B cell (primary cell): ENCODE data around the gene WFIKKN2. TPM values are rescaled to one million over a fixed set of nuclear protein-coding genes. Genes with fewer than 3 reads are reported as not detected.

Experiments used
- ATAC-seq: fragments of 200-7000 bp; cut with Tn5 transposase; one replicate; pipeline ENCODE4 v1.10.0; 2021; ENCODE audit warnings: low read depth, mild to moderate bottlenecking, moderate number of reproducible peaks, moderate library complexity
- CTCF ChIA-PET: fragments of 350-600 bp; sonication (Branson Sonifier 250); formaldehyde crosslinking; loops from one replicate; lab custom pipeline; 2021; ENCODE audit warnings: antibody characterized with exemption, inconsistent platforms; lab: Charles Lee
- POLR2A ChIA-PET: fragments of 350-600 bp; sonication (Branson Sonifier 250); formaldehyde crosslinking; loops from one replicate; lab custom pipeline; 2021; ENCODE audit warnings: antibody characterized with exemption; lab: Charles Lee
- DNase-seq: peaks from one replicate; pipeline ENCODE4 v3.0.0; 2013
- H2AFZ ChIP-seq: 2 replicates; pipeline ENCODE4 v1.6.1; 2012; ENCODE audit warnings: mild to moderate bottlenecking, low read depth, low read length; ENCODE audit not compliant: insufficient read depth, poor library complexity, severe bottlenecking
- H3K27ac ChIP-seq, 2 donors: 1 replicate in 1 of 2; 2 replicates in 1 of 2; pipeline ENCODE4 v1.5.1; 2012 to 2013; ENCODE audit warnings: low read length in 2 of 2, mild to moderate bottlenecking in 2 of 2, moderate library complexity in 1 of 2
- H3K27me3 ChIP-seq, 4 experiments: fragments of 200-600 bp in 1 of 4; sonication (generic) in 1 of 4; replicated peaks in 1 of 4; 1 replicate in 2 of 4; 2 replicates in 2 of 4; pipeline versions ENCODE4 v1.6.1 to v1.7.0; 2013 to 2016; ENCODE audit warnings: low read length in 3 of 4, mild to moderate bottlenecking in 2 of 4, mixed read lengths in 1 of 4, moderate library complexity in 1 of 4; ENCODE audit not compliant: insufficient read depth in 4 of 4, control insufficient read depth in 3 of 4; ENCODE audit errors: control extremely low read depth in 1 of 4
- H3K36me3 ChIP-seq, 2 experiments: replicated peaks in 1 of 2; 1 replicate in 1 of 2; 2 replicates in 1 of 2; pipeline versions ENCODE4 v1.6.1 to v1.7.1; 2013; ENCODE audit warnings: low read length in 1 of 2; ENCODE audit not compliant: insufficient read depth in 2 of 2, control insufficient read depth in 1 of 2; ENCODE audit errors: control extremely low read depth in 1 of 2, extremely low read depth in 1 of 2
- H3K4me1 ChIP-seq, 2 donors: fragments of 200-600 bp in 1 of 2; sonication (generic) in 1 of 2; 1 replicate in 1 of 2; 2 replicates in 1 of 2; pipeline versions ENCODE4 v1.5.1 to v1.6.1; 2013 to 2017; ENCODE audit warnings: low read length in 2 of 2; ENCODE audit not compliant: control insufficient read depth in 2 of 2, insufficient read depth in 2 of 2
- H3K4me2 ChIP-seq: replicated peaks from 2 replicates; pipeline ENCODE3; 2012; ENCODE audit warnings: mild to moderate bottlenecking, low read depth, low read length; ENCODE audit not compliant: poor library complexity, severe bottlenecking
- H3K4me3 ChIP-seq, 5 experiments: fragments of 200-600 bp in 1 of 5; sonication (generic) in 1 of 5; 1 replicate in 3 of 5; 2 replicates in 2 of 5; pipeline versions ENCODE4 v1.5.1 to v1.7.0; 2011 to 2016; ENCODE audit warnings: low read length in 4 of 5, mild to moderate bottlenecking in 4 of 5, low read depth in 2 of 5, control low read depth in 1 of 5, moderate library complexity in 1 of 5; ENCODE audit not compliant: insufficient read depth in 1 of 5; ENCODE audit errors: control extremely low read depth in 1 of 5, extremely low read depth in 1 of 5
- H3K79me2 ChIP-seq: fragments of 200-600 bp; sonication (generic); one replicate; pipeline ENCODE4 v1.6.0; 2016; ENCODE audit warnings: low read length; ENCODE audit not compliant: control insufficient read depth, insufficient read depth
- H3K9ac ChIP-seq: fragments of 200-600 bp; sonication (generic); 2 replicates; pipeline ENCODE4 v1.6.1; 2017; ENCODE audit warnings: mild to moderate bottlenecking, low read length, moderate library complexity
- H3K9me3 ChIP-seq, 3 donors: one replicate each; pipeline versions ENCODE4 v1.6.1 to v1.7.1; 2013; ENCODE audit warnings: low read length in 2 of 3; ENCODE audit not compliant: control insufficient read depth in 2 of 3, insufficient read depth in 1 of 3; ENCODE audit errors: control extremely low read depth in 1 of 3
- H4K20me1 ChIP-seq: 2 replicates; pipeline ENCODE4 v1.6.0; 2012; ENCODE audit warnings: mild to moderate bottlenecking, low read length; ENCODE audit not compliant: insufficient read depth, control insufficient read depth, poor library complexity, severe bottlenecking
- H3K27ac Mint-ChIP-seq: one replicate; pipeline ENCODE4 v1.8.0; 2021; ENCODE audit warnings: mixed read lengths
- H3K27me3 Mint-ChIP-seq: one replicate; pipeline ENCODE4 v1.8.0; 2021; ENCODE audit warnings: mixed read lengths
- H3K4me1 Mint-ChIP-seq: one replicate; pipeline ENCODE4 v1.8.0; 2021; ENCODE audit warnings: mixed read lengths
- H3K4me3 Mint-ChIP-seq: one replicate; pipeline ENCODE4 v1.8.0; 2021; ENCODE audit warnings: mixed read lengths
- H3K9me3 Mint-ChIP-seq: one replicate; pipeline ENCODE4 v1.8.0; 2022; ENCODE audit warnings: mixed read lengths; ENCODE audit not compliant: insufficient read depth
- EZH2 ChIP-seq: IDR thresholded peaks from 2 replicates; pipeline ENCODE4 v1.6.1; 2012; ENCODE audit warnings: borderline replicate concordance, low read depth, mild to moderate bottlenecking, moderate library complexity, low read length; ENCODE audit not compliant: insufficient read depth, poor library complexity, severe bottlenecking
- WGBS: methylation state at CpG from one replicate; pipeline ENCODE4 v1.1.5; 2013; ENCODE audit warnings: missing lambda C conversion rate; ENCODE audit not compliant: insufficient coverage; 5-methylcytosine and 5-hydroxymethylcytosine counted together
- intact Hi-C: fragments of 100-400 bp; cut with micrococcal nuclease; formaldehyde crosslinking; loops from one replicate; pipeline ENCODE4 v1.10.0; 2022
- polyA plus RNA-seq: library from polyadenylated mRNA; depleted of rRNA; stranded (reverse); fragments of >200 nt; gene quantifications from 2 replicates; pipeline ENCODE4 v1.2.3, GENCODE V29; 2012
- total RNA-seq, 2 donors: library from RNA; stranded (reverse); fragments of 120-200 nt in 1 of 2; gene quantifications; 1 replicate in 1 of 2; 2 replicates in 1 of 2; pipeline versions ENCODE4 v1.2.3 to v1.2.4, GENCODE V29; 2013 to 2022
- TF ChIP-seq, protein P1 (sequence below): fragments of 200-600 bp; IDR thresholded peaks from one replicate; pipeline ENCODE4 v1.8.0; 2022; ENCODE audit warnings: antibody characterized with exemption, mild to moderate bottlenecking

Gene WFIKKN2
- total and polyA plus RNA-seq, 2 donors (not counting 1 experiment from before 2014, with no cell fraction given): not detected

DNA sequence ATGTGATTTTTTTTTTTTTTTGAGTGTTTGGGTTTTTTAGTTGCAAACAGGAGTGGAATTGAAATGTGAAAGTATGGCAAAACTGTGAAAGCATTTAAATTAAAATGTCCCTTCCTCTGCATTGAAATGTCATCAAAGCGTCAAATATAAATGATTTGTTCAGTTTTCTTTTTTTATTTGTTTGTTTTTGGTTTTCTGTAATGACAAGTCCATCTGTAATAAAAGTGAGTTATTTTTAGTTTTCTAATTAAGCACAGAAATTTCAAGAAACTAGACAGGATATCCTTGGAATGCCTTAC lies 32.7 kb downstream of the WFIKKN2 start:
- Histone ChIP-seq H3K27me3 (no peaks in the 10 kb centered on the region), H3K36me3 (peaks cover 5 to 7% of the 10 kb centered on the region in 2 experiments), H3K4me3 (peak overlapping the region; percentile 82 to 98 (median 93)), H3K27ac (peak overlapping the region; percentile 95 to 97), H3K79me2 (peaks cover 32% of the 10 kb centered on the region), H3K9ac (peak overlapping the region; percentile 98), H2AFZ (peak overlapping the region; percentile 88), H3K4me1 (peaks cover 36 to 39% of the 10 kb centered on the region in 2 donors), H3K9me3 (no peaks in the 10 kb centered on the region), H3K4me2 (peak overlapping the region; percentile 81), H4K20me1 (no peaks in the 10 kb centered on the region)
- ATAC-seq: no peak
- whole genome bisulfite sequencing: no CpG with 5 or more reads among the region's 1 CpG
- Mint-ChIP-seq H3K4me3 (peak overlapping the region; percentile 97), H3K4me1 (peaks cover 43% of the 10 kb centered on the region), H3K27ac (peak overlapping the region; percentile 99), H3K27me3 (no peaks in the 10 kb centered on the region), H3K9me3 (no peaks in the 10 kb centered on the region)
- DNase-seq: no peak
- ChIA-PET CTCF (interaction anchor here (1.7 to 9.4 kb wide), 3 partner anchors 16 to 89 kb away, joined by 7 to 125 read pairs (median 19); no protein-coding TSS in a partner anchor), POLR2A (interaction anchor here (0.6 to 3.9 kb wide), 8 partner anchors 16 to 392 kb away, joined by 3 to 20 read pairs (median 5); partner anchors contain the start of genes MBTD1 and UTP18)
- intact Hi-C loops: loop anchor here (5.0 kb wide), 3 partner anchors 161 to 299 kb away; partner anchors contain the start of genes ANKRD40 and NME2
- TF ChIP-seq, protein P1, sequence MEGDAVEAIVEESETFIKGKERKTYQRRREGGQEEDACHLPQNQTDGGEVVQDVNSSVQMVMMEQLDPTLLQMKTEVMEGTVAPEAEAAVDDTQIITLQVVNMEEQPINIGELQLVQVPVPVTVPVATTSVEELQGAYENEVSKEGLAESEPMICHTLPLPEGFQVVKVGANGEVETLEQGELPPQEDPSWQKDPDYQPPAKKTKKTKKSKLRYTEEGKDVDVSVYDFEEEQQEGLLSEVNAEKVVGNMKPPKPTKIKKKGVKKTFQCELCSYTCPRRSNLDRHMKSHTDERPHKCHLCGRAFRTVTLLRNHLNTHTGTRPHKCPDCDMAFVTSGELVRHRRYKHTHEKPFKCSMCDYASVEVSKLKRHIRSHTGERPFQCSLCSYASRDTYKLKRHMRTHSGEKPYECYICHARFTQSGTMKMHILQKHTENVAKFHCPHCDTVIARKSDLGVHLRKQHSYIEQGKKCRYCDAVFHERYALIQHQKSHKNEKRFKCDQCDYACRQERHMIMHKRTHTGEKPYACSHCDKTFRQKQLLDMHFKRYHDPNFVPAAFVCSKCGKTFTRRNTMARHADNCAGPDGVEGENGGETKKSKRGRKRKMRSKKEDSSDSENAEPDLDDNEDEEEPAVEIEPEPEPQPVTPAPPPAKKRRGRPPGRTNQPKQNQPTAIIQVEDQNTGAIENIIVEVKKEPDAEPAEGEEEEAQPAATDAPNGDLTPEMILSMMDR: no peak
- TF ChIP-seq EZH2: no peak

DNA sequence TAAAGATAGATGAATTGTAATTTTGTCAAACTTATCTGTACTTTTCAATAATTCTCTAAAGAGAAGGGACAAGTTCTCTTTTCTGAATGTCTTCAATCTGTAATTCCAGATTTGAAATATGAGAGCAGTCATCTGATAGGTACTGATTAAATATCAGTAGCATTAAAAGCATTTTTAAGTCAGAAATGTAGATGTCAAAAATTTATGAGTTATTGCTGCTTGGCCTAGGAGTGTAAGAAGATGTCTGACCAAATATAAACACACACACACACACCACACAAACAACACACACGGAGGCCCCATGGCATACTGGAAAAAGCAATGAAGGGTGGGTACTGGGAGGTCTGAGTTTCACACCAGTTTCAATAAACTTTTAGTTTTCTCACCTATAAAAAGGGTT lies 33.2 kb downstream of the WFIKKN2 start:
- Mint-ChIP-seq H3K27ac (no peak overlapping the region), H3K4me1 (peaks cover 38% of the 10 kb centered on the region), H3K9me3 (no peaks in the 10 kb centered on the region), H3K27me3 (no peaks in the 10 kb centered on the region), H3K4me3 (peak overlapping the region; percentile 97)
- intact Hi-C loops: loop anchor here (5.0 kb wide), 3 partner anchors 161 to 299 kb away; partner anchors contain the start of genes ANKRD40 and NME2
- ChIA-PET CTCF (no interaction called here), POLR2A (interaction anchor here (0.5 kb wide), 1 partner anchor 24 kb away, joined by 4 read pairs; no protein-coding TSS in a partner anchor)
- Histone ChIP-seq H4K20me1 (no peaks in the 10 kb centered on the region), H3K4me2 (peak overlapping the region; percentile 81), H2AFZ (no peak overlapping the region), H3K27me3 (no peaks in the 10 kb centered on the region), H3K79me2 (peaks cover 27% of the 10 kb centered on the region), H3K9ac (peak overlapping the region; percentile 98), H3K36me3 (peaks cover under 1 to 2% of the 10 kb centered on the region in 2 experiments), H3K4me3 (peak overlapping the region in 1 of 5 experiments; percentile 93), H3K27ac (peak overlapping the region in 1 of 2 donors; percentile 97), H3K4me1 (peaks cover 36 to 41% of the 10 kb centered on the region in 2 donors), H3K9me3 (no peaks in the 10 kb centered on the region)
- ATAC-seq: no peak
- DNase-seq: no peak
- WGBS: no CpG with 5 or more reads among the region's 1 CpG
- TF ChIP-seq, protein P1: no peak
- TF ChIP-seq EZH2: no peak
